ENCODE data around the gene RAB43.
"Not testable (repeated sequence)": the region's sequence is repeated elsewhere in the genome, so short reads cannot be mapped to it uniquely, and the experiment has no call there.

RAB43 gene

DNA sequence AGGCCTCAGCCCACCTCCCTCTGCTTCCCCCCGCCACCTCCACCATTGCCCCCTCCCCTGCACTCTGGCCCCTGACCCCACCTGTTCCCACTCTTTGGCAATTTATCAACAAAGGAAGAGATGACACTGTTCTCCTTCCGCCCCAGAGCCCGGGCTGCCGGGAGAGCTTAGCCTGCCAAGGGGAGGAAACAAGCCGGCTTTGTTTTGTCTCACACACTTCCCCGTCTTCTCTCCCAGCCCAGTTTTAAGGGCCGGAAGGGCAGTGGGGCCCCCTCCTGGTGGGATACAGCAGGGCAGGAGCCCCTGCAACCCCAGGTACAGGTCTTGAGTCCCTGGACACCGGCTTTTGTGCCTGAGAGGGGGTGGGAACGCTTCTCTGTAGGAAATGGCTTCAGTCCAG is 33.7 kb downstream of the RAB43 start:
- not testable (repeated sequence) for FAIRE-seq

DNA sequence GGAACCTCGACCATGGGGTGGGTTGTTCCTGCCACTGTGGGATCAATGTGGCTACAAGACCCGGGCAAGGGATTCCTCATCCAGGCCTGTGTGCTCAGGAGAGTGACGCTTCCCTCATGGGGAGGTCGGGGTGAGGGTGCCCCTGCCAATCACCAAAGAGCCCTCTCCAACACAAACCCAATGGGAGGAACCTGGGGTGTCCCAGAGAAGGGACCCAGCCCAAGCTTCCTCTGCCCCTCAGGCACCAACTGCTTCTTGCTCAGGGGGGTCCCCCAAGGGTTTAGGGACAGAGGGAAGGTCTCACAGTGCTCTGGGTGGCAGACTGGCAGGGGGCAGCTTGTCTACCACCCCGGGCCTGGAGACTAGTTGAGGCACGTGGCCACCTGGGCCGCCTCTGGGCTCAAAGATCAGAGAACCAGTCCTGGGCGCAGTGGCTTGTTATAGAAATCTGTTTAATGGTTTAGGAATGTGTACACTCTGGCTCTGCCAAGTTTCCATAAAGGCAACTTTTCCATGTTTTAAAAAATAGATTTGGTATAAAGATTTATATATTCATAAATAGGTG is 34.4 kb downstream of the RAB43 start:
- no peak for FAIRE-seq

DNA sequence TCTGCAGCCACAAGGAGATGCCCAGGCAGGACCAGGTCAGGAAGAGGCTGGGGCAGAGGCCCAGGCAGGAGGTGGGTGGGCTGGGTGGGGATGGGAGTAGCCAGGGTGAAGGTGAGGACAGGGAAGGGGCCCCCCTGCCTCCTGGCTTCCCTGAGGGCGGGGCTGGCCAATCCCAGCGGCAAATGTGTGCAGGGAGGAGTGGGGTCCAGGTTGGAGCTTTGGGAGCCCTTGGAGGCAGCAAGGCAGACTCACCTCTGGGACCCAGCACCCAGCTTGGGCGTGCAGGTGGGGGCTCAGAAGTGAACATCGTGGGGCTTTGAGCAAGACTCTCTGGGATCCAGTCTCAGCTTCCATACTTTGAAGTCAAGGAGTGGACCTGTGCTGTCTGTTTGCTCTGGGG is 35.8 kb downstream of the RAB43 start:
- no peak for FAIRE-seq

DNA sequence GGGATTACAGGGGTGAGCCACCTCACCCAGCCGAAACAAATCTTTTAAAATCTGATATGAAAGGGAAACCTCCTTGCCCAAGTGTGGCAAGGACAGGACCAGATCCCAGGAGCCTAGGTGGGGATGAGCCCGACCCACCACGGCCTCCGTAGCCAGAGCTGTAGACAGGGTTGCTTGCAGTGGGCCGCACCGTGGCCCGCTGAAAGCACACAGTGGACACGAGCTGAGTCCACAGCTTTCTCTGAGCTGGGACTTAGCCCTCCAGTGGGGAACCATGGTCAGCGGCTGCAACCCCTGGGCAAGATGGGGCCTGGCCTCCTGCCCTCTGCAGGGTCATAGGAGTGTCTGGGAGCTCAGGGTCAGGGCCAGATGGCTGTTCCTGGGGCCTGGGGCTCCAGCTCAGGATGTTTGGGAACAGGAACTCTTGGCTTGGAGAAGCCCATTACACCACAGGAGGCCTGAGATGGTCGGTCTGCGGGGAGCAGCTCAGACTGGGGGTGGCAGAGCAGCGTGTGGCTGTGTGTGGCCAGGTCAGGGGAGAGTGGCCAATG is 36.4 kb downstream of the RAB43 start:
- no peak for FAIRE-seq

DNA sequence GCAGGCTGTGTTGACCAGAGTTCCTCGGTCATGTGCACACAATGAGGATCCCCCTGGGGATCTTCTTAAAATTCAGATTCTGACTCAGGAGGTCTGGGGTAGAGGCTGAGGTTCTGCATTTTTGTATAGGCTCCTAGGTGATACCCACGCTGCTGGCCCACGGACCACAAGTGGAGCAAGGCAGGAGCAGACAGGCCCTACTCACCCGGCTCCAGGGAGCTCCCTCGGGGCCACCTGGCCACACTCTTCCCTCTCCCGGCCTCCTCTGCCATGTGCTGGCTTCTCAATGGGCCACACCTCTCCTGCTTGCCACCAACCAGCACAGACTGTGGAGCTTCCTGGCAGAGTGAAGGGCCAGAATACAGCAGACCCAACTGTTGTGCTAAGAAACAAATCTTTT is 37.1 kb downstream of the RAB43 start:
- FAIRE-seq: no peak

DNA sequence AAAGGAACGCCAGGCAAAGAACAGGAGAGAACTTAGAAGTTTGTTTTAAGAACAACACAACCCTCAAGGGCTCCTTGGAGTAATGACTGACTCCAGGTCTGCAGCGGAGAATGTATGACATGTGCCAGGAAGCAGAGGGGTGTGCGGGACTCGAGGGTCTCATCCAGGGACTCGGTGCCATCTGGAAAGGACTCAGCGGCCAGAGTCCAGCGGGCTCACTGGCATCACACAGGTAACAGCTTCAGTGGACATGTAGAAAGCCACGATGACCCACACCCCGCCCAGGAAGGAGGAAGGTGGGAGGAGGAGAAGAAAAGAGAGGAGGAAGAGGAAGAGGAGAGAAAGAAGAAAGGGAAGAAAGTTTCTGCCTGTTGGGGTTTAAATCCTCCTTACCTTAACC is 39.6 kb downstream of the RAB43 start:
- FAIRE-seq: no peak

DNA sequence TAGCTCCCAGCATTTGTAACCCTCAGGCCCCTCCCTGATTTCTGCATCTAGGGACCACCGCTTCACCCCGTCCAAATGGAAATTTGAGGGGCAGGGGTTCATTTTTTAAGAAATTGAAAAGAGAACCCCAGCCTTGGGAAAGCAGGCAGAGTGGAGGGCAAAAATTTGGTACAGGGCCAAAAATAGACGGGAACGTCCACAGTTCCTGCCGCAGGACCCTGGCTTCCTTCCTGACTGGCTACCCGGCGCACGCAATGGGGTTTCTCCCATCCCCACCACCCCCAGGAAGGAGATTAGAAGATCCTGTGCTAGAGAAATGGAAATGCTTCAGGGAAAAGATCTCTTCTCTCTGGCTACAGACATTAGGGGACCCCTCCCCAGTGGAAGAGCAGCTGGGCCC is 40.1 kb downstream of the RAB43 start:
- FAIRE-seq: no peak

DNA sequence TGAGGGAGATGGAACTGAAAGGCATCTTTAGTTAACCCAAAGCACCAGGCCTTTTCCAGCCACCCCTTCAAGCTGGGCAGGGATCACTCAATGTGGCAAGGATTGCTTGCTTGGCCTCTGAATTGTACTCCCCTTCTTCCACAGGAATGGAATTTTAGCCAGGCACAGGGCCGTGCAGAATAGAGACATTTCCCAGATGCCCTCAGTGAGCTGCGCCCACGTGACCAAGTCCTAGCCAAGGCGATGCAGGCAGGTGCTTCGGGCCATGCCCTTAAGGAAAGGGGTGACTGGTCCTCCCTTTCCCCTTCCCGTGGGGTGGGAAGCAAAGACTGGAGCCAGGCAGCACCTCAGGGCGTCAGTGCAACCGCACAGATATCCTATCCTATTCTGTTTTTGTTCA is 43.1 kb downstream of the RAB43 start:
- FAIRE-seq: no peak

DNA sequence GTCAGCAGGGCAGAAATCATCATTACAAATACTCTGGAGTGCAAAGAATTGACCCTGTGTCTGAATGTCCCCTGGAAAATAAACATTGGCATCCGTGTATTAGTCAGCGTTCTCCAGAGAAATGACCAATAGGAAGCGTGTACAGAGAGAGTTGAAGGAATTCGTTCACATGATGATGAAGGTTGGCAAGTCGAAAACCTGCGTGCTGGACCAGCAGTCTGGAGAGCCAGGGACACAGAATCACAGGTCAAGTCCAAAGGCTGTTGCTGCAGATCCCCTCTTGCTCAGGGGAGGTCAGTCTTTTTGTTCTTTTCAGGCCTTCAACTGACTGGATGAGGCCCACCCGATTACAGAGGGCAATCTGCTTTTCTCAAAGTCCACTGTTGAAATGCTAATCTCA is 44.4 kb downstream of the RAB43 start:
- no peak for FAIRE-seq

DNA sequence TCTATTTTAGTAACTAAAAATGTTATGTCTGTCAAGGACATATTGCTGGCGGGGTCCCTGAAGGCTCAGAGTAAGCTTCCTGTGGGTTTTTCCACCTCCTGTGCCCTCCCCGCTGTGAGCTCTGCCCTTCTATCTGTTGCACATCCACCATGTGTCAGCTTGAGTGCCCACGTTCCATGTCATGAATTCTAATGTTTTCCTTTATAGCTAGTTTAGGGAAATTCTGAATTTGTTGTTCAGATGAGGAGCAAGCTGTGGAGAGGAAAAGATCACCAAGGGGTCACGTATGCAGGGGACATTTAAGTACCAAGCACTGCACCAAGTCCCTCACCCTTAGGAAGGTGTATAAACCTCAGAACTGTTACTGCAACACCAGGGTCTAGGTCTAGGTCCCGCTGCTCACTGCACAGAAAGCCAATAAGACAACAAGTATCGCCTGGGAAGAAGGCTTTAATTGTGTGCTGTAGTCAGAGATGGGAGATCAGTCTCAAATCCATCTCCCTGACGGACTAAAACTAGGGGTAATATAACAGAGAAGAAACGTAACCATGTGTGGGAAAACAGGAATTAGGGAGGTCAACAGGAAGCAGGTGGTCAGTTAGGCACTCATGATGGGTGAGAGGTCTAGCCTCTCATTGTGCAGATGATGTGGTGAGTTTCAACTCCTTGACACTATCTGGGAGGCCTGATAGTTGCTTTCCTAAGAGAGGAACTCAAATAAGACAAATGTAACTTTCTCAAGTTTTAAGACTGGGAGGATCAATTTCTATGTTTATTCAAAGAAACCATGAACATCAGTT is 51.3 kb downstream of the RAB43 start:
- no peak for FAIRE-seq

DNA sequence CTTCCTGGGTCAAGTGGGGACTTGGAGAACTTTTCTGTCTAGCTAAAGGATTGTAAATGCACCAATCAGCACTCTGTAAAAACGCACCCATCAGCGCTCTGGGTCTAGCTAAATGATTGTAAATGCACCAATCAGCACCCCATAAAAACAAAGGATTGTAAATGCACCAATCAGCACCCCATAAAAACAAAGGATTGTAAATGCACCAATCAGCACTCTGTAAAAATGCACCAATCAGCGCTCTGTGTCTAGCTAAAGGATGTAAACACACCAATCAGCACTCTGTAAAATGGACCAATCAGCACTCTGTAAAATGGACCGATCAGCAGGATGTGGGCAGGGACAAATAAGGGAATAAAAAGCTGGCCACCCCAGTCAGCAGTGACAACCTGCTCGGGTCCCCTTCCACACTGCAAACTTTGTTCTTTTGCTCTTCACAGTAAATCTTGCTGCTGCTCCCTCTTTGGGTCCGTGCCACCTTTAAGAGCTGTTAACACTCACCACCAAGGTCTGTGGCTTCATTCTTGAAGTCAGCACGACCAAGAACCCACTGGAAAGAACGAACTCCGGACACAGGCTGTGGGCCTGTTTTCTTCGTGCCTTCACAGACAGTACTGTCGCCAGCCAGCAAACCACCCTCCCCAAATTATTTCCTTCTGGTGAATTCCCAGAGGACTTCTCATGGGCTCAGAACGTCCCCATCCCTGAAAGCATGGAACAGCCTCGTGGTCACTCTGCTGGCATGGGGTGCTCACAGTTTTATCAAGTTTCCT is 52.1 kb downstream of the RAB43 start:
- FAIRE-seq: not testable (repeated sequence)

DNA sequence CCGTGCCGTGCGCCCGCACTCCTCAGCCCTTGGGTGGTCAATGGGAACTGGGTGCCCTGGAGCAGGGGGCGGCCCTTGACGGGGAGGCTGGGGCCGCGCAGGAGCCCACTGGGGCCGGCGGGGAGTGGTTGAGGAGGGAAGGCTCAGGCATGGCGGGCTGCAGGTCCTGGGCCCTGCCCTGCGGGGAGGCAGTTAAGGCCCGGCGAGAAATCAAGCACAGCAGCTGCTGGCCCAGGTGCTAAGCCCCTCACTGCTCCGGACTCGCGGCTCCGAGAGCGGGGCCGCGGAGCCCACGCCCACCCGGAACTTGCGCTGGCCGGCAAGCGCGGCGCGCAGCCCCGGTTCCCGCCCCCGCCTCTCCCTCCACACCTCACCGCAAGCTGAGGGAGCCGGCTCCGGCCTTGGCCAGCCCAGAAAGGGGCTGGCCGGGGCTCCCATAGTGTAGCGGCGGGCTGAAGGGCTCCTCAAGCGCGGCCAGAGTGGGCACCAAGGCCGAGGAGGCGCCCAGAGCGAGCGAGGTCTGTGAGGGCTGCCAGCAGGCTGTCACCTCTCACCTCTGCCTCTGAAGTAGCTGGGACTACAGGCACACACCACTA is 53.2 kb downstream of the RAB43 start:
- FAIRE-seq: no peak

DNA sequence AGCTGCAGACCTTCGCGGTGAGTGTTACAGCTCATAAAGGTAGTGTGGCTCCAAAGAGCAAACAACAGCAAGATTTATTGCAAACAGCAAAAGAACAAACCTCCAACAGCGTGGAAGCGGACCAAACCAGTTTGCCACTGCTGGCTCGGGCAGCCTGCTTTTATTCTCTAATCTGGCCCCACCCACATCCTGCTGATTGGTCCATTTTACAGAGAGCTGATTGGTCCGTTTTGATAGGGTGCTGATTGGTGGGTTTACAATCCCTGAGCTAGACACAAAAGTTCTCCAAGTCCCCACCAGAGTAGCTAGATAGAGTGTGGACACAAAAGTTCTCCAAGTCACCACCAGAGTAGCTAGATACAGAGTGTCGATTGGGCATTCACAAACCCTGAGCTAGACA is 53.9 kb downstream of the RAB43 start:
- FAIRE-seq: not testable (repeated sequence)

DNA sequence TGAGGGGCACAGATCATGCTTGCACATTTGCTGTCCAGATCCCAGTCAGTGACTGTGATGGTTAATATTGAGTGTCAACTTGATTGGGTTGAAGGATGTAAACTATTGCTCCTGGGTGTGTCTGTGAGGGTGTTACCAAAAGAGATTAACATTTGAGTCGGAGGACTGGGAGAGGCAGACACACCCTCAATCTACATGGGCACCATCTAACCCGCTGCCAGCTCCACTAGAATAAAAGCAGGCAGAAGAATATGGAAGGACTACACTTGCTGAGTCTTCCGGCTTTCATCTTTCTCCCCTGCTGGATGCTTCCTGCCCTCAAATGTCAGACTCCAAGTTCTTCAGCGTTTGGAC is 55.9 kb downstream of the RAB43 start:
- FAIRE-seq: no peak

DNA sequence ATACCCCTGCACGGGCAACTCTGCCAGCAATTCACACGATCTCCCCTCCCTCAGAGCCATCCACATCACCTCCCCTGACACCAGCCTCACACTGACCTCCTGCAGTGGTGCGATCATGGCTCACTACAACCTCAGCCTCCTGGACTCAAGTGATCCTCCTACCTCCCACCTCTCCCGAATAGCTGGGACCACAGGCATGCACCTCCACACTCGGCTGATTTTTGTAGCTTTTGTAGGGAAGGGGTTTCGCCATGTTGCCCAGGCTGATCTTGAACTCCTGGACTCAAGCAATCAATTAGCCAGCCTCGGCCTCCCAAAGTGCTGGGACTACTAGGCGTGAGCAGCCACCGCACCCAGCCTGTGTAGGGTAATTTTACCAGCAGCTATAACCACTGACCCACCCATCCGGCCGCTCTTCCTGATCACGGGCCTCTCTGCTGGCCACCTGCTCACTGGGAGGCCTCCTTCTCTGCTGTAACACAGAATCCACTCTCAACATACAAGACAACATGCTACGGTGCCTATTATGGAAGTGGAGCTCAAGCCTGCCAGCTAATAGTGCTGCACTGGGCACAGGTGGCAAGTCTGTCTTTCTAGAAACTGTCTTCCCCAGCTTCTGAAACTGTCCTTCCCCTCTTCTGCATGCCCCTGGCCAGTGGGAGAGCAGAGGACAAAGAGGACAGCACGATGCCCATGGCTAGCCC is 56.4 kb downstream of the RAB43 start:
- no peak for FAIRE-seq

DNA sequence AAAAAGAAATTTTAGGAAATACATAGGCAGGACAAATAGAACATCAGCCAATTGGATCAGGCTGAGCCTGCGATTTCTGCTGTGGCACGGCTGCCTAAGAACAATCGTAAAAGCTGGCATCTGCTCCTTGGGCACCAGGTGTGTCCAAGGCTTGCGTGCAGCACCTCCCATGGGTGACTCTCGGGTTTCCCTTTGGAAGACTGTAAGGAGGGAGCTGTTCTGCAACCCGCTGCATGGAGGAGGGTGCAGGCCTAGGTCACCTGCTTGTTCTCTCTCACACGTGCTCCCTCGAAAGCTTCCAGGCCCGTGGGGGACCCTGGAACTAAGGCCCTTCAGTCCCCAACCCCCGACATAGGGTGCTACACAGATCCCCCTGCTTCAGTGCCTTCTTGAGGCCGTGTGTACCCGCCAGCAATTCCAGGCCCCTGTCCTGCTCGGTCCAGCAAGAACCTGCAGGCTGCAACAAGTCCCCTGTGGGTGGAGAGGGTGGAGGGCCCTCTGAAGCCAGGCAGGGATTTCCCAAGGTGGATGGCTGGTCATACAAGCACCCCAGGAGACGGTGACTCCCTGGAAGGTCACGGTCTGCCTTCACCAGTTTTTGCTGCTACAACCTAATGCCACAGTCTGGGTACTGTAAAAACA is 57.6 kb downstream of the RAB43 start:
- FAIRE-seq: no peak

DNA sequence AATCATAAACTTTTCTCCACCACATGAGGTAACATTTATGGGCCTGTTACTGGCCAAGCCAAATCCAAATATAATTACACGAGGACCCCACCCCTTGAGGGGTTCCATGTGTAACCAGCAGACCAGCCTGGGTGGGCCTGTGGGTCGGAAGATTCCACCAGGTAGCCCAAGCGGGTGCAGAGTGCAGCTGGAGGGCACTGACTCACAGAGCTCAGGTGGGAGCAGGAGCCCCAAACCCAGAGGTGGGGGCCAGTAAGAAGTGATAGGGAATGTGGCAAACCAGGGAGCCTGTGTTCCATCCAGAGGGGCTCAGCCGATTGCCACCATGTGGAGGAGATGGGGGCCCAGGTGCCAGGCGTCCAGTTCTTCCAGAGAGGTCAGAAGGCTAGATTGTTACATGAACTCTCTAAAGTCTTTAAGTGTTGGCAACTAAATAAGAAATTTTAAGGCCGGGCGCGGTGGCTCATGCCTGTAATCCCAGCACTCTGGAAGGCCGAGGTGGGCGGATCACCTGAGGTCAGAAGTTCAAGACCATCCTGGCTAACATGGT is 58.4 kb downstream of the RAB43 start:
- no peak for FAIRE-seq

DNA sequence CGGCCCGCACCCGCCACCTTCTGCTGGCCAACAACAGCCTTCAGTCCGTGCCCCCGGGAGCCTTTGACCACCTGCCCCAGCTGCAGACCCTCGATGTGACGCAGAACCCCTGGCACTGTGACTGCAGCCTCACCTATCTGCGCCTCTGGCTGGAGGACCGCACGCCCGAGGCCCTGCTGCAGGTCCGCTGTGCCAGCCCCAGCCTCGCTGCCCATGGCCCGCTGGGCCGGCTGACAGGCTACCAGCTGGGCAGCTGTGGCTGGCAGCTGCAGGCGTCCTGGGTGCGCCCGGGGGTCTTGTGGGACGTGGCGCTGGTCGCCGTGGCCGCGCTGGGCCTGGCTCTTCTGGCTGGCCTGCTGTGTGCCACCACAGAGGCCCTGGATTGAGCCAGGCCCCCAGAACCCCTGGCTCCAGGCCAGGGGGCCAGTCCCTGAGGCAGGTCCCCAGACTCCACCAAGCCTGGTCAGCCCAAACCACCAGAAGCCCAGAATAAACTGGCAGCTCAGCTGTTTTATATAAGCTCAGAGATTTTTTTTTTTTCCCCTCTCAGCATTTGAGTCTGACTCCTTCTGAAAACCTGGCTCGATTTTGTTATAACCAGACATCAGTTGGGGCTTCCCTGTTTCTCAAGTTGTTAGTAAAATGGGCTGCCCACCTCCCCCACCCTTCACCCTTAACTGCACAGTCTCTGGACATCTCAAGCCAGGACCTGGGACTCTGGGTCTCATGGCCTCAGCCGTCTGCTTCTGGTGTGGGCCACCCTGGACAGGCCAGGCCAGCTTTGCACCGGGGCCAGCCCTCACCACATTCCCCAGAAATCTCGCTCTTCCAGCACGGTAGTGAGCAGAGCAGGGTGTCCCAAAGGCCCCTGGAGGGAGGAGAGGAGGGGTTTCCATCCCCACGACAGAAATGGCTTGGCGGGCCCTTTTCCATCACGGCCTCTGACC is 59.4 kb downstream of the RAB43 start:
- no peak for FAIRE-seq

DNA sequence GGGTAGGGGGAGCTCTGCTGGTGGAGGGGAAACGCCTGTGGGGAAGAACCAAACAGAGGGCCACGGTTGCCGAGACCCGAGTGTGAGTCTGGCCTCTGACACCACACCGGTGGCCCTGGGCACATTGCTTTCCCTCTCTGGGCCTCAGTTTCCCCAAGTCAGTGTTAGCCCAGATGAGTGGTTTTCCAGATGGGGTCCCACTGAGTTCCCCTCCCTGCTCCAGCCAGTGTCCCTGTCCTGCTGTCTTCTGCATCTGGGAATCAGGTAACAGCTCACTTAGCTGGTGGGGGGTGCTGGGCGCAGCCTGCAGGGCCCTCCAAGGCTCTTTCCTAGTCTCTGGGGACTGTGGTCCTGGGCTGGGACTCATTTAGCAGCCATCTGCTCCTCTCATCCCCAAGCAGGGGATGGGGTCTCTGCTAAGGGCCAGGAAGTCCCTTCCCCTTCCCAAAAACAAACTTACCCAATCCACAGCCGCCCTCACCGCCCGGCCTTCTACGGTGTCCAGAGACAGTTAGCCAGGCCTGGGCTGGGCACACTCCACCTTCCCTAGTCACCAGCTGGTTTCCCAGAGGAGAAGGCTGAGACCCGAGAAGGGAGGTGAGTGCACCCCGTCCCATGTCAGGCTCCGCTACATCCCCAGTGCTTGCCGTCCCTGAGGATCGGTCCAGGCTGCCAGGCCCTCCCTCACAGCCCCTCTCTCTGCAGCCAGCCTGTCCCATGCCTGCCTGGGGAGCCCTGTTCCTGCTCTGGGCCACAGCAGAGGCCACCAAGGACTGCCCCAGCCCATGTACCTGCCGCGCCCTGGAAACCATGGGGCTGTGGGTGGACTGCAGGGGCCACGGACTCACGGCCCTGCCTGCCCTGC is 60.3 kb downstream of the RAB43 start:
- no peak for FAIRE-seq
